GM19467 (cell line): Measurements from ENCODE around the gene IFT81.
"Not testable (repeated sequence)": the region's sequence is repeated elsewhere in the genome, so short reads cannot be mapped to it uniquely, and the experiment has no call there.

Experiments
- ATAC-seq: cut with Tn5 transposase; IDR thresholded peaks from one replicate; pipeline ENCODE4 v1.9.1; 2021; ENCODE audit warnings: mild to moderate bottlenecking, moderate library complexity; ENCODE audit not compliant: unreplicated experiment

Gene IFT81, protein sequence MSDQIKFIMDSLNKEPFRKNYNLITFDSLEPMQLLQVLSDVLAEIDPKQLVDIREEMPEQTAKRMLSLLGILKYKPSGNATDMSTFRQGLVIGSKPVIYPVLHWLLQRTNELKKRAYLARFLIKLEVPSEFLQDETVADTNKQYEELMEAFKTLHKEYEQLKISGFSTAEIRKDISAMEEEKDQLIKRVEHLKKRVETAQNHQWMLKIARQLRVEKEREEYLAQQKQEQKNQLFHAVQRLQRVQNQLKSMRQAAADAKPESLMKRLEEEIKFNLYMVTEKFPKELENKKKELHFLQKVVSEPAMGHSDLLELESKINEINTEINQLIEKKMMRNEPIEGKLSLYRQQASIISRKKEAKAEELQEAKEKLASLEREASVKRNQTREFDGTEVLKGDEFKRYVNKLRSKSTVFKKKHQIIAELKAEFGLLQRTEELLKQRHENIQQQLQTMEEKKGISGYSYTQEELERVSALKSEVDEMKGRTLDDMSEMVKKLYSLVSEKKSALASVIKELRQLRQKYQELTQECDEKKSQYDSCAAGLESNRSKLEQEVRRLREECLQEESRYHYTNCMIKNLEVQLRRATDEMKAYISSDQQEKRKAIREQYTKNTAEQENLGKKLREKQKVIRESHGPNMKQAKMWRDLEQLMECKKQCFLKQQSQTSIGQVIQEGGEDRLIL

DNA sequence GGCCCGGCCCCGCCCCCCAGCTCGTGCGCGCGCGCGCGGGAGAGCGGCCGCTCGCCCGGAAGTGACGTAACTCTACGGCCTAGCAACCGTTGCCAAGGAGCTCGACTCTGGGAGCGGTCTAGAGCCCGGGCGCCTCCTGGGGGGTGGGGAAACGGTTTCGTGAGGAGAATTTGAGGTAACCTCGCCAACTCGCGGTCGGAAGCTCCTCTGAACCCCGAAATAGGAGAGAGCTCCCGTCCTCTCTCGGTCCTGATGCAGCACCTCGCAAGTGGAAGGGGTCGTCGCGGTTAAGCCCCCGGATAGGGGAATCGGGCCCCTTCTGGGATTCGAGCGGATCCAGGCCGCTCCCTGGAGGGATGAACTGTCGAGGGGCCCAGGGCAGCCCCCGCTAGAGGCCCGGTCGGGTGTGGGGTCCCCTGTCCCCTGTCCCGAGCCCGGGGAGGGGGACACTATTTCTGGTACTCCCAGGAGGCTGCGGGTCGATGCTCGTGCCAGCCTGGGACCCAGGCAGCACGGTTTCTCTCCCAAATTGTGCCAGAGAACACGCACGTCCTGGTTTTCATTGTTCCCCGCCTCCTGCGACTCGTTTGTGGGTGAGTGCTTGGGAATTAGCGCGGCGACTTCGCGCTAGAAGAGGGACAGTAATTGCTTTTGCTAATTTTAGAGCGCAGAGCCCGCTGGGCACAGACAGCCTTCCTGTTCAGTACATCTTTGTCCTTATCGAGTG is at the start of gene IFT81:
IFT81 (plus strand) TSS at position 89 of the 727 bp plus-strand sequence. CDS start 3,024 bp downstream, outside the sequence.
- ATAC-seq: peak; percentile 78

DNA sequence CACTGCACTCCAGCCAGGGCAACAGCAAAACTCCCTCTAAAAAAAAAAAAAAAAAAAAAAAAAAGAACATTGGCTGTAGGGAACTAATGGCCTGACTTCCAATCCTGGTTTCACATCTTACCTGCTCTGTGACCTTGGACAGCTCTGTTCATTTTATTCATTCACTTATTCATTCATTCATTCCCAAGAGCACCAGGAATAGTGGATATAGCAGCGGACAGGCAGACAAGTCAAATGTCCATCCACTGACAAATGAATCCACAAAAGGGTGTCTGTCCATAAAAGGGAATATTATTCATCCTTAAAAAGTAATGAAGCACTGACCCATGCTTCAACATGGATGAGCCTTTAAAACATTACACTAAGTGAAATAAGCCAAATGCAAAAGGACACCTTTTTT is 48.3 kb upstream of the IFT81 start:
- no peak for ATAC-seq

DNA sequence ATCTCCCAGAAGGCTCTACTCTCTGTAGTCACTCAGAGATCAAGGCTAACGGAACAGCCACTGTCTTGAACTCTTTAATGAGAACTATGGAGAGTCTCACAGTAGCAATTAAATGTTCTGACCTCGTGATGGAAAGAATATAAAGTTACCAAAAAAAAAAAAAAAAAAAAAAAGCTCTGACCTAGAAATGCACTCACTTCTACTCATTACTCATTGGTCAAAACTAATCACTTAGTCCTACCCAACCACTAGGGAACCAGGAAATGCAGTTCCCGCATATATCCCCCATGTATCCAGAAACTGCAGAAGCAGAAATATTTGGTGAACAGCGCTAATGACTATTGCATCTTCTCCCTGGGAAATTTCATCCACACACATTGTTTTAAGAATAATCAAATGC is 46.4 kb upstream of the IFT81 start:
- ATAC-seq: no peak

DNA sequence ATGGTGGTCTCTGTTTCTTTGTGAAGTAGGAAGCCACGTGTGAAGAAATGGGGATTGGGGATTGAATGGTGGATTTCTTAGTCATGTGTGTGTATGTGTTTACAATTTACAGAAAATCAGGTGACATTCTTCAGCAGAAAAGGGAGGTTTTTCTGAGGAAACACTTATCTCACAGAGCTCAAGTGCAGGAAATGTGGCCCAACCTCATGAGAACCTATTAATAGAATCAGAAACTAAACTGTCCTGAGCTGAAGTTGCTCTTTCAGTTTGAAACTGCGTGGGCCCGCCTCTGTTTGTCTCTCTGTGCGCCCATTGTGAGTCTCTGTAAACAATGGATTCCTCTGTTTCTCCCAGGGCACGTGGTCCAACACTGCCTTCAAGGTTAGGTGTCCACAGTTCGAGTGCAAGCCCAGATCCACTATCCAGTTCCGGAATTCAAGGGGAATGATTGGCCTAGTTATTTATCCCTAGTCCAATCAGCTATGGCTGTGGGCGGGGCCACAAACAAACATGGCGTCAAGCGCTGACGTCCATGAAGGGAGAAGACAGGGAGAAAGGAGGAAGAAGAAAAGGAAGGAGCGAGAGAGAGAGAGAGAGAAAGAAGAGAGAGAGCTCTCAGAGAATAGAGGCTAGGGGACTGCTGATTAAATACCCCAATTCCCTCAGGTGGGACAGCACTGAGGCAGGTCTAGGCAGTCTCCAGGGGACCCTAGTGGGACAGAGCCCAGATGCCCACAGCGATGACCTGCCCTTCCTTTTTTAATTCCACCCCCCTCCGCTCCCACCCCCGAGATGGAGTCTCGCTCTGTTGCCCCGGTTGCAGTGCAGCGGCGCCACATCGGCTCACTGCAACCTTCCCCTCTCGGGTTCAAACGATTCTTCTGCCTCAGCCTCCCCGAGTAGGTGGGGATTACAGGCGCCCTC is 44.4 kb upstream of the IFT81 start:
- ATAC-seq: peak; percentile 72

DNA sequence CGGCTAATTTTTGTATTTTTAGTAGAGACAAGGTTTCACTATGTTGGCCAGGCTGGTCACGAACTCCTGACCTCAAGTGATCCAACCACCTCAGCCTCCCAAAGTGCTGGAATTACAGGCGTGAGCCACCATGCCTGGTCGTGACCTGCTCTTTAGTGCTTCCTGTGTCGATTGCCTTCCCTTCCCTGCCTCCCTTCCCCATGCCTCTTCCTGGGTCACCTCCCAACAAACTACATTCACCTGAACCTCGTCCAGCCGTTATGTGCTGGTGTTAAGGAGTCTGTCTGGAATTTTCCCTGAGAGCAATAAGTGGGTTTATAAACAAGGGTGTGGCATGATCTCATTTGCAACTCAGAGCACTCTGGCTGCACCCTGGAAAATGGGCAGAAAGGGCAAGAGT is 43.7 kb upstream of the IFT81 start:
- no peak for ATAC-seq

DNA sequence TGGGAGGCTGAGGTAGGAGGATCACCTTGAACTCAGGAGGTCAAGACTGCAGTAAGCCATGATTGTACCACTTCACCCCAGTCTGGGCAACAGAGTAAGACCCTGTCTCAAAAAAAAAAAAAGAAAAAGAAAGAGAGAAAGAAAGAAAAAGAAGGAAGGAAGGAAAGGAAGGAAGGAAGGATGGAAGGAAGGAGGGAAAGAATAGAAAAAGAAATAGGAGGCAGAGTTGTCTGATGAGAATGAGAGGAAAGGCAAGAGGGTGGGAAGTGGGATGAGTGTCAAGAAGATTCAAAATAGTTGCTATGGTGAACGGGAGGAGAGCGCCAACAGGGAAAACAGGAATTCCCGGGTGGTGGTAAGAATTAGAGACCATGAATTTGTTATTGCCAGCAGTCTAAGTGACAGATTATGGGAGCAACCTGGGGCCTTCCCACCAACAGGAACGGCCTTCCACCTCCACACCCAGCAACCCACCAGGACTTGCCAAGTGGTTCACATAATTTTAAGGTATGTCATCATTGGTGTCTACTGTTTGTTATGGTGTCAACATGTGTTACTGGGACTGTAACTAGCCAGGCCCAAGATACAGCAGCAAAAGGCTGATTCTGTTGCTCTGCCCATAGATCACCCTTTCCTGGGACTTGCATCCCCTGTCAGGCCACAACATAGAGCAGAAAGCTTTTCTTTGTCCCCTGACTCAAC is 39.7 kb upstream of the IFT81 start:
- ATAC-seq: no peak

GRCh38 chr12:110088216-110088615 is 35.9 kb upstream of the IFT81 start:
- ATAC-seq: not testable (repeated sequence)

- ATAC-seq: no peak
Measured at GRCh38 chr12:110088936-110089335, 35.2 kb upstream of the IFT81 start.

GRCh38 chr12:110090266-110091135 is 33.7 kb upstream of the IFT81 start:
- ATAC-seq: no peak

- no peak for ATAC-seq
Measured at GRCh38 chr12:110091136-110091711, 32.9 kb upstream of the IFT81 start.

DNA sequence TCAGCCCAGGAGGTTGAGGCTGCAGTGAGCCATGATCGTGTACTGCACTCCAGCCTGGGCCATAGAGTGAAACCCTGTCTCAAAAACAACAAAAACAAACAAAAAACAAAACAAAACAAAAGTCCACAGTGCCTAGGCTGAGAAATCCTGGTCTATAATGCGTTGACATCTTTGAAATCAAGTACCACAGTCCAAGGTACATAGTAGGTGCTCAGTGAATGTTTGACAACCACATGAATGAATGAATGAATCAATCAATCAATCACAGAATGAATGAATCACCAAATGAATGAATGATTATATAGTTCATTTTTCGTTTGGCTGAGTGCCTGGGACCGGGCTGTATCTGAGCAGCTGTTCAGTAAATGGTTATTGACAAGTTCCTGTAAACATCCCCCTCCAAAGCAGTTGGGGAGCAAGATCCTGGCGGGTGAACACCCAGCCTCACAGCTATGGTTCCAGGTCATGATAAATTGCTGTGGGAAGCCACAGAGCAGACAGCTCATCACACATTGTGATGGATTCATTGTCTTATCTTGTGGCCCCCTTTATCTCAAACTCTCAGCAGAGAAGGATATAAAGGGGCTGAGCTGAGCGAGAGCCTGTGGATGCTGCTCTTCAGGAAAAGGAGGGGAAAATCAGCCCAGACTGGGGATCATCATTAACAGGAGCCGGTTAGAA is 30.4 kb upstream of the IFT81 start:
- no peak for ATAC-seq

GRCh38 chr12:110100315-110100970 is 23.7 kb upstream of the IFT81 start:
- ATAC-seq: peak; percentile 92

- ATAC-seq: no peak
Measured at GRCh38 chr12:110102255-110102654, 21.9 kb upstream of the IFT81 start.

DNA sequence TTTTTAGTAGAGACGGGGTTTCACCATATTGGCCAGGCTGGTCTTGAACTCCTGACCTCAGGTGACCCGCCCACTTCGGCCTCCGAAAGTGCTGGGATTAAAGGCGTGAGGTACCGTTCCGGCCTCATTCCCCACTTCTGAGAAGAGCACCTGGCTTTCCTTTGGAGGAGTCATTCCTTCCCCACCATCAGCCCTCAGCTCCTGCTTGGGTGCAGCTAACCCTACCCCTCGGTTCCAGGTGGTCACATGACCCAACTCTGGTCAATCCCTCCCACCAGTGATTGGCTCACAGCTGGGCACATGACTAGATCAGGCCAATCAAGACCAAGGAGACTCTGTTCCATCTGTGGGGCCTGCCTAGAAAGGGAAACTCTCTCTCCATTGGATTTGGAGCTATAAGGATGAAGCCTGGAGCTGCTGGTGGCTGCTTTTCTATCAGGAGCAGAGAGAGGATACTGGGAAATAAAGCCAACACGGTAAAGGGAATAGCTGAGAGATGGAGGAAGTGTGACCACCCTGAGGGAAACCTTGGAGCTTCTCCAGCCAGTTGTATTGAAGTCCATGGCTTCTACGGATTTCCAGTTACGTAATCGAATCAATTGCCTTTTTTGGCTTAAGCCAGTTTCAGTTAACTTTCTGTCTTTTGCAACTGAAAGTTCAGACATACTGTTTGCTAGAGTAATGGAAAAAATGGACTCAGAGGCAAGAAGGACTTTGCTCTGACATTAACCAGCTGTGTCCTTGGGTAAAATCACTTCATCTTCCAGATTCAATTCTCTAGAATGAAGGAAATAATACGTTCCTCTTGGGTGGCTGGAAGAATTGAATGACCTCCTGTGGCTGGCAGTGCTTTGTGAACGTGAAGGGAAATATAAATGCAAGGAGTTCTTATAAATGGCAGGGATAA is 19.7 kb upstream of the IFT81 start:
- no peak for ATAC-seq

GRCh38 chr12:110105159-110105558 is 19.0 kb upstream of the IFT81 start:
- no peak for ATAC-seq

- no peak for ATAC-seq
Measured at GRCh38 chr12:110105986-110106385, 18.2 kb upstream of the IFT81 start.
